Measurements from ENCODE around the gene RHOH. TPM values are rescaled to one million over a fixed set of nuclear protein-coding genes. Genes with fewer than 3 reads are reported as not detected.

Gene RHOH
- total and polyA plus RNA-seq, 9 of the 15 experiments (the other 6 are each of a cell fraction or from before 2014, with no cell fraction given) = 14.3 to 37.7 (median 23.2) TPM

- TF ChIP-seq THRA (IDR thresholded peaks at IDR 0.05) (no peak), SNAPC5 (CRISPR knock-in tag; IDR thresholded peaks at IDR 0.05) (no peak), ATF2 (CRISPR knock-in tag; IDR thresholded peaks at IDR 0.05) (no peak), SIN3B (IDR thresholded peaks at IDR 0.05; ENCODE audit: low read depth) (no peak), GMEB1 (CRISPR knock-in tag; IDR thresholded peaks at IDR 0.05) (no peak), L3MBTL2 (IDR thresholded peaks at IDR 0.05) (0 out of 2 replicates have a peak, but pooled peaks have one; percentile 8), SMARCA4 (IDR thresholded peaks at IDR 0.05) (peak; percentile 73; the same call in 1 of the 2 replicates), PRDM10 (IDR thresholded peaks at IDR 0.05; ENCODE audit: partially characterized antibody) (peak; percentile 62), CBFA2T3 (IDR thresholded peaks at IDR 0.05) (peak; percentile 72), HOMEZ (CRISPR knock-in tag; IDR thresholded peaks at IDR 0.05) (no peak), HDAC2 (IDR thresholded peaks at IDR 0.05) (peak; percentile 61), CREM (IDR thresholded peaks at IDR 0.05; ENCODE audit: low read depth) (peak; percentile 69), SMC3 (conservative IDR thresholded peaks at IDR 0.05; ENCODE audit: insufficient read depth, low read depth, low read length) (no peak), ARID2 (IDR thresholded peaks at IDR 0.05) (no peak), ZNF717 (CRISPR knock-in tag; IDR thresholded peaks at IDR 0.05) (no peak), MLX (CRISPR knock-in tag; conservative IDR thresholded peaks at IDR 0.05) (no peak)
These were observed 4.3 kb downstream of the RHOH start (continued) for GRCh38 chr4:40200875-40201801.

Data from K562 (cell line).